ENCODE data around the gene RMRP.

GRCh38 chr9:35689542-35690293 lies 31.9 kb upstream of the RMRP start, which contains the start of gene TPM2:
- TF ChIP-seq CTCF (IDR thresholded peaks at IDR 0.05; ENCODE audit: low read length) (no peak), EZH2 (IDR thresholded peaks at IDR 0.05; ENCODE audit: borderline replicate concordance, low read length) (no peak)

Measured in OCI-LY1 (cell line).